HL-60 (cell line): ENCODE measurements around the gene TMEM117.

Experiments used
- CTCF ChIP-seq: IDR thresholded peaks from one replicate; pipeline ENCODE4 v1.5.1; 2011; ENCODE audit warnings: low read length, control low read depth, inconsistent platforms; ENCODE audit not compliant: insufficient read depth
- GABPA ChIP-seq: IDR thresholded peaks from 2 replicates; pipeline ENCODE4 v1.6.1; 2012; ENCODE audit warnings: low read depth
- POLR2AphosphoS5 ChIP-seq: IDR thresholded peaks from 2 replicates; pipeline ENCODE4 v1.6.1; 2012; ENCODE audit warnings: low read depth

GRCh38 chr12:44058366-44058765 lies 222.5 kb downstream of the TMEM117 start:
- TF ChIP-seq CTCF (no peak), POLR2AphosphoS5 (no peak), GABPA (no peak)
